ENCODE data around the gene AIFM1. TPM values are rescaled to one million over a fixed set of nuclear protein-coding genes. Genes with fewer than 3 reads are reported as not detected.

AIFM1 gene
- total RNA-seq, 1 experiment from 2014 or later, result 69.4 TPM

GRCh38 chrX:130196466-130196865, 30.8 kb upstream of the AIFM1 start:
- no TSS peak for BruUV-seq (replicated peaks)
- no peak for DNase-seq (ENCODE audit: low spot score)
- Histone ChIP-seq H3K27me3 (replicated peaks; ENCODE audit: insufficient read depth, low read depth, low read length, poor library complexity) (no peaks in the 10 kb centered on the region), H3K4me3 (ENCODE audit: low read depth, low read length, poor library complexity, severe bottlenecking) (no peak overlapping the region), H3K4me1 (ENCODE audit: insufficient read depth, low read length, poor library complexity, severe bottlenecking) (no peaks in the 10 kb centered on the region), H3K36me3 (ENCODE audit: insufficient read depth, low read length, poor library complexity, severe bottlenecking) (no peaks in the 10 kb centered on the region), H3K27ac (ENCODE audit: low read depth, low read length, poor library complexity, severe bottlenecking) (no peak overlapping the region), H3K9me3 (ENCODE audit: low read depth, low read length, poor library complexity, severe bottlenecking) (no peaks in the 10 kb centered on the region)
- intact Hi-C loops (cut with micrococcal nuclease; ENCODE audit: unreplicated experiment), result loop anchor here (10.0 kb wide), 1 partner anchor 592 kb away; no protein-coding TSS in a partner anchor
- no peak for TF ChIP-seq EZH2 (IDR thresholded peaks at IDR 0.05; ENCODE audit: borderline replicate concordance, low read depth, low read length, poor library complexity, severe bottlenecking)
- TF ChIP-seq CTCF (conservative IDR thresholded peaks at IDR 0.05; ENCODE audit: low read depth, low read length), result no peak
- CTCF ChIA-PET, result no interaction called here
- POLR2A ChIA-PET (ENCODE audit: low non-redundant PET), result no interaction called here

GRCh38 chrX:130190801-130191200, 25.2 kb upstream of the AIFM1 start:
- intact Hi-C loops (cut with micrococcal nuclease; ENCODE audit: unreplicated experiment), result loop anchor here (10.0 kb wide), 1 partner anchor 586 kb away; no protein-coding TSS in a partner anchor
- no peak for TF ChIP-seq EZH2 (IDR thresholded peaks at IDR 0.05; ENCODE audit: borderline replicate concordance, low read depth, low read length, poor library complexity, severe bottlenecking)
- TF ChIP-seq CTCF (conservative IDR thresholded peaks at IDR 0.05; ENCODE audit: low read depth, low read length), result no peak
- no TSS peak for BruUV-seq (replicated peaks)

GRCh38 chrX:130186651-130187050, 21.0 kb upstream of the AIFM1 start:
- TF ChIP-seq EZH2 (IDR thresholded peaks at IDR 0.05; ENCODE audit: borderline replicate concordance, low read depth, low read length, poor library complexity, severe bottlenecking), result no peak
- TF ChIP-seq CTCF (conservative IDR thresholded peaks at IDR 0.05; ENCODE audit: low read depth, low read length), result no peak
- no peak overlapping the region for H3K27ac ChIP-seq (ENCODE audit: low read depth, low read length, poor library complexity, severe bottlenecking)
- no TSS peak for BruUV-seq (replicated peaks)
- H3K36me3 ChIP-seq (ENCODE audit: insufficient read depth, low read length, poor library complexity, severe bottlenecking), result no peaks in the 10 kb centered on the region
- POLR2A ChIA-PET (ENCODE audit: low non-redundant PET), result no interaction called here
- CTCF ChIA-PET, result no interaction called here
- intact Hi-C loops (cut with micrococcal nuclease; ENCODE audit: unreplicated experiment), result no loop called here
- H3K4me3 ChIP-seq (ENCODE audit: low read depth, low read length, poor library complexity, severe bottlenecking), result no peak overlapping the region
- DNase-seq (ENCODE audit: low spot score), result no peak
- no peaks in the 10 kb centered on the region for H3K27me3 ChIP-seq (replicated peaks; ENCODE audit: insufficient read depth, low read depth, low read length, poor library complexity)
- no peaks in the 10 kb centered on the region for H3K9me3 ChIP-seq (ENCODE audit: low read depth, low read length, poor library complexity, severe bottlenecking)
- H3K4me1 ChIP-seq (ENCODE audit: insufficient read depth, low read length, poor library complexity, severe bottlenecking), result no peaks in the 10 kb centered on the region

More at GRCh38 chrX:130190801-130191200, 25.2 kb upstream of the AIFM1 start:
- H3K27me3 ChIP-seq (replicated peaks; ENCODE audit: insufficient read depth, low read depth, low read length, poor library complexity), result no peaks in the 10 kb centered on the region
- no peaks in the 10 kb centered on the region for H3K4me1 ChIP-seq (ENCODE audit: insufficient read depth, low read length, poor library complexity, severe bottlenecking)
- DNase-seq (ENCODE audit: low spot score), result no peak
- H3K27ac ChIP-seq (ENCODE audit: low read depth, low read length, poor library complexity, severe bottlenecking), result no peak overlapping the region
- no peak overlapping the region for H3K4me3 ChIP-seq (ENCODE audit: low read depth, low read length, poor library complexity, severe bottlenecking)
- H3K9me3 ChIP-seq (ENCODE audit: low read depth, low read length, poor library complexity, severe bottlenecking), result no peaks in the 10 kb centered on the region
- H3K36me3 ChIP-seq (ENCODE audit: insufficient read depth, low read length, poor library complexity, severe bottlenecking), result no peaks in the 10 kb centered on the region
- ChIA-PET CTCF (no interaction called here), POLR2A (ENCODE audit: low non-redundant PET) (no interaction called here)
